Gastroesophageal sphincter (tissue), 4 donors: ENCODE results near the gene SLC25A52. TPM values are rescaled to one million over a fixed set of nuclear protein-coding genes. Genes with fewer than 3 reads are reported as not detected.

Source experiments
- ATAC-seq: fragments of 150-250 bp; one replicate; pipeline ENCODE4 v1.9.1; 2016; ENCODE audit warnings: mild to moderate bottlenecking, moderate library complexity
- H3K27ac ChIP-seq, 4 donors: fragments of 200-600 bp; sonication (generic) in 3 of 4; 1 replicate in 3 of 4; 2 replicates in 1 of 4; pipeline ENCODE4 v1.5.1; 2016 to 2019
- H3K27me3 ChIP-seq: fragments of 200-600 bp; sonication (generic); one replicate; pipeline ENCODE4 v1.5.1; 2019
- H3K36me3 ChIP-seq, 2 donors: fragments of 200-600 bp; sonication (generic); one replicate each; pipeline ENCODE4 v1.5.1; 2019; ENCODE audit warnings: control low read depth in 1 of 2
- H3K4me1 ChIP-seq, 3 donors: fragments of 200-600 bp; sonication (generic); 1 replicate in 2 of 3; 2 replicates in 1 of 3; pipeline ENCODE4 v1.5.1; 2016 to 2019; ENCODE audit warnings: control low read depth in 2 of 3
- H3K4me3 ChIP-seq, 2 donors: fragments of 200-600 bp; sonication (generic); one replicate each; pipeline ENCODE4 v1.5.1; 2019; ENCODE audit warnings: mild to moderate bottlenecking in 1 of 2, moderate library complexity in 1 of 2
- H3K9me3 ChIP-seq, 3 donors: fragments of 200-600 bp; sonication (generic); one replicate each; pipeline ENCODE4 v1.5.1; 2017 to 2019; ENCODE audit warnings: control low read depth in 2 of 3
- CTCF ChIP-seq, 4 experiments: fragments of 200-600 bp in 2 of 4; fragments of 450-650 bp in 2 of 4; sonication (generic) in 1 of 4; IDR thresholded peaks; one replicate each; pipeline ENCODE4 v1.5.1; 2017 to 2019; ENCODE audit warnings: antibody characterized with exemption in 4 of 4, mild to moderate bottlenecking in 2 of 4, moderate library complexity in 2 of 4
- EP300 ChIP-seq: sonication (generic); formaldehyde crosslinking; IDR thresholded peaks from one replicate; pipeline ENCODE4 v1.6.1; 2017; ENCODE audit warnings: antibody characterized with exemption, mild to moderate bottlenecking
- POLR2A ChIP-seq, 2 donors: fragments of 450-650 bp; IDR thresholded peaks; one replicate each; pipeline ENCODE4 v1.6.1; 2017; ENCODE audit warnings: antibody characterized with exemption in 2 of 2, mild to moderate bottlenecking in 2 of 2, moderate library complexity in 1 of 2
- POLR2AphosphoS5 ChIP-seq: sonication (generic); formaldehyde crosslinking; IDR thresholded peaks from one replicate; pipeline ENCODE4 v1.6.1; 2017; ENCODE audit warnings: antibody characterized with exemption
- WGBS, 2 donors: methylation state at CpG; one replicate each; pipeline ENCODE4 v1.1.5; 2018; ENCODE audit warnings: low coverage in 1 of 2; 5-methylcytosine and 5-hydroxymethylcytosine counted together
- total RNA-seq, 4 donors: library from RNA; depleted of rRNA; stranded (reverse); fragments of >200 nt; gene quantifications; one replicate each; pipeline ENCODE4 v1.1.0, GENCODE V29; 2016

The SLC25A52 gene
- total RNA-seq, 4 donors from 2014 or later, result 0.23 TPM; not detected in 3

- H3K27ac ChIP-seq, result no peak overlapping the region
- no peak for ATAC-seq
- no peaks in the 10 kb centered on the region for H3K27me3 ChIP-seq
- 92 to 100% methylated on average over 2 of the region's 2 CpGs for WGBS, 2 donors
- no peaks in the 10 kb centered on the region for H3K4me1 ChIP-seq
- H3K4me3 ChIP-seq, result no peak overlapping the region
- no peaks in the 10 kb centered on the region for H3K9me3 ChIP-seq
- TF ChIP-seq CTCF (IDR thresholded peaks at IDR 0.05) (no peak), POLR2AphosphoS5 (no peak), EP300 (no peak), POLR2A (IDR thresholded peaks at IDR 0.05) (no peak)
- no peaks in the 10 kb centered on the region for H3K36me3 ChIP-seq
Measured at GRCh38 chr18:31792580-31792911, 31.9 kb upstream of the SLC25A52 start.

GRCh38 chr18:31791817-31792579, 31.3 kb upstream of the SLC25A52 start:
- TF ChIP-seq POLR2AphosphoS5 (no peak), CTCF (IDR thresholded peaks at IDR 0.05) (no peak), POLR2A (IDR thresholded peaks at IDR 0.05) (no peak), EP300 (no peak)
- 80 to 94% methylated on average over 4 to 6 of the region's 6 CpGs for WGBS, 2 donors
- H3K9me3 ChIP-seq, result no peaks in the 10 kb centered on the region
- no peaks in the 10 kb centered on the region for H3K27me3 ChIP-seq
- no peak overlapping the region for H3K4me3 ChIP-seq
- no peaks in the 10 kb centered on the region for H3K4me1 ChIP-seq
- no peak overlapping the region for H3K27ac ChIP-seq
- no peaks in the 10 kb centered on the region for H3K36me3 ChIP-seq
- no peak for ATAC-seq

GRCh38 chr18:31789409-31789808, 28.7 kb upstream of the SLC25A52 start:
- ATAC-seq, result no peak
- Histone ChIP-seq H3K27me3 (no peaks in the 10 kb centered on the region), H3K4me1 (no peaks in the 10 kb centered on the region), H3K27ac (no peak overlapping the region), H3K4me3 (no peak overlapping the region), H3K36me3 (no peaks in the 10 kb centered on the region), H3K9me3 (no peaks in the 10 kb centered on the region)
- WGBS, 2 donors, result 72 to 75% methylated on average over 6 to 9 of the region's 10 CpGs
- TF ChIP-seq POLR2A (IDR thresholded peaks at IDR 0.05) (no peak), EP300 (no peak), CTCF (IDR thresholded peaks at IDR 0.05) (no peak), POLR2AphosphoS5 (no peak)

GRCh38 chr18:31783059-31783458, 22.4 kb upstream of the SLC25A52 start:
- WGBS, 2 donors, result 74 to 79% methylated on average over 3 of the region's 3 CpGs

More at GRCh38 chr18:31783059-31783458, 22.4 kb upstream of the SLC25A52 start:
- H3K27me3 ChIP-seq, result no peaks in the 10 kb centered on the region
- no peaks in the 10 kb centered on the region for H3K4me1 ChIP-seq
- H3K36me3 ChIP-seq, result no peaks in the 10 kb centered on the region
- no peak for ATAC-seq
- H3K27ac ChIP-seq, result no peak overlapping the region
- peaks cover 0 to 19% (median 0%) of the 10 kb centered on the region in 3 donors for H3K9me3 ChIP-seq
- TF ChIP-seq EP300, result no peak
- TF ChIP-seq POLR2AphosphoS5, result no peak
- TF ChIP-seq CTCF (IDR thresholded peaks at IDR 0.05), result no peak
- TF ChIP-seq POLR2A (IDR thresholded peaks at IDR 0.05), result no peak
- H3K4me3 ChIP-seq, result no peak overlapping the region
